Fibroblast of the conjunctiva (primary cell): ENCODE measurements around the gene BBOX1.

ENCODE experiments used
- DNase-seq: peaks from one replicate; pipeline ENCODE4 v3.0.0-alpha.2; 2010; ENCODE audit warnings: low read depth

The BBOX1 gene

DNA sequence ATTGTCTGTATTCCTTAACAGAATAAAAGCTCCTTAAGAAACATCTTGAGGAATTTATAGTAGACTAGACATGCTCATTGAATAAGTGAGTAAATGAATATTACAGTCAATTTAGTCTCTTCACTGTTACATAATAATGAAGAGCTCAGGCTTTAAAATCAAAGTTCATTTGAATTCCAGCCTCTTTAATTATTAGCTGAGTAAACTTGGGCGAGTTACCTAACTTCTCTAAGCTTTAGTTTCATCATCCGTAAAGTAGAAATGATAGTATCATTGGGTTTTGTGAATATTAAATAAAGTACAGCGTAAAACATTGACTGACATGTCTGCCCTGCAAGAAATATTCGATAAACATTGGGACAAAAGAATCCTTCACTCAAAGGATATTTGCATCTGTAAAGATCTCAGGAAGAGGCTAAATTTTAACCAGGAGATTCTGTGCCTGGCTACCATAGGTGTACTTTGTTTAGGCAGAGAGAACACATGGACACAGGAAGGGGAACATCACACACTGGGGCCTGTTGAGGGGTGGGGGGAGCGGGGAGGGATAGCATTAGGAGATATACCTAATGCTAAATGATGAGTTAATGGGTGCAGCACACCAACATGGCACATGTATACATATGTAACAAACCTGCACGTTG is 15.2 kb upstream of the BBOX1 start:
- no peak for DNase-seq

DNA sequence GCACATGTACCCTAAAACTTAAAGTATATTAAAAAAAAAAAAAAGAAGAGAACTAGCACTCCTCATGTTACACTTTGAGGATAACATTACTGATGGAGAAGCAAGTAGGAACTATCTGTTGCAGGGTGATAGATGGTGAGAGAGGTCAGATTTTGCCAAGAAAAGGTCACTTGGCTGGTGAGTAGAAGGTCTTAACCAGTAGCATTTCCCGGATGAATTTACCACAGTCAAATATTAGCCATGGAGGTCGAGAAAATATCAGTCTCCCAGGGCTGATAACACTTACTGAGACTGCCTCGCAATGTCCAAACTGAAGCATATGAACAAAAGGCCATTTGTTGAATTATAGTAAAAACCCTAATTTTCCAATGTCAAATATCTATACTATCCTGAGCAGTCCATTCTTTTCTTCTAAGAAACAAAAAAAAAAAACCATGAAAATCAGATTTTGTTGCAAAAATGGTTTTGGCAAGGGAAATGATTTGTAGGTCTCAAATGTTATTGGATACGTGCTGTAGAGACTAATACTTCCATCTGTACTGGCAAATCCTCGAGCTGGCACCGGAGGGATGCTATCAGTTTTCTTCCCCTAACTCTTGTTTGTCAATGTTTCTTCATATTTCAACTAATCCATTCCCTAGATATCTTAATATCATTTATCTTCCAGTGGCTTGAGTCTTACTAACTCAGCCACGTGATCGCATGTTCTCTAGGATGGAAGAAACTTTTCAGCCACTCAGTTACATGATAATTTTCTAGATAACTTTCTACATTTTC is 14.5 kb upstream of the BBOX1 start:
- DNase-seq: no peak

DNA sequence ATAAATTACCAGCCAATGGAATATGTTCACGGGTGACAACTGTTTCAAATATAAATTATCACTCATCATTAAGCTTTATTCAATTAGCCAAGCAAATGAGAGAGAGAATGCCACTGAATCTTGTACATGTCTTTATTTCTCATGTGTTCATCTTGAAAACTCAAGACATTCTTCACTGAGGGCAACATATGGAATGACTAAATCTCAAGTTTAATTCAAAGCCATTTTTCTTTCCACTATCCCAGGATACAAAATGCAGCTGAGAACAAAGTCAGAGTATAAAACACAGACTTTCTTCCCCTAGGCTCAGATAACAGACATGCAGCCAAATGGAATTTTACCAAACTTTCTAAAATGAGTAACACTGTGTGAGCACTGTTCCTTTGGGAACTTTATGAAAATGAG is 12.1 kb upstream of the BBOX1 start:
- peak; percentile 17 for DNase-seq

DNA sequence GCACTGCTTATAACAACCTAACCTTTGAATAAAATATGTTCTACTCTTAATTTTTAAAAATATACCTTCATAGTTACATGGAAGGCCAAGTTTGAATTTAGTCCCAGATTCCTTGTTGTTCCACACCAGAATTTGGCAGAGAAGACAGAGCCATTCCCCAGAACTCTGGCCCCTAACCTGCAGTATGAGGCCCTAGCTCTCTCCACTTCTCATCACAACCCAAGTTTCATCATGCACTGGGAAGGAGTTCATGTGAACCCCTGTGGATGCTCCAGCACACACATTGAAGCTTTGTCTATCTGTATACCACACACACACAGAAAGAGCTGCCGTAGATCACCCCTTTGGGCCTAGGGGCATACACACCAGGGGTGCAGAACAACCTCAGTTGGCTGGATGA is 10.6 kb upstream of the BBOX1 start:
- DNase-seq: no peak

DNA sequence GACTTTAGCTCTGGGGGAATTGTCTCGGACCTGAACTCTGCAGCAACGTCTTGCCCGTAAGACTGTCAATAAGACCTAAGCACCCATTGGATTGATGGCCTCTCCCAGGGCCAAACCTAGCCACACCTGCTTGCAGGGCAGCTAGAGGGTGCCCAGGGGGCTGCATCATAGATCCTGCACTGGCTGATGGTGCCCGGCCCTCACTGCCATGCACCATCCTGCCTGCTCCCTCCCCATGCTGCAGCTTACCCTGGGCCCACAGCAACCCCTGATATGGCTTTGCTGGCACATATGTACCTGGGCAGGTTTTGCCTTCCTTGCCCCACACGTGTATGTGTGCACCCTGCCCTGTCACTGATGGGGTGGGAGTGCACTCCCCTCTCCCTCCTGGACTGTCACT is 8.9 kb upstream of the BBOX1 start:
- DNase-seq: no peak

DNA sequence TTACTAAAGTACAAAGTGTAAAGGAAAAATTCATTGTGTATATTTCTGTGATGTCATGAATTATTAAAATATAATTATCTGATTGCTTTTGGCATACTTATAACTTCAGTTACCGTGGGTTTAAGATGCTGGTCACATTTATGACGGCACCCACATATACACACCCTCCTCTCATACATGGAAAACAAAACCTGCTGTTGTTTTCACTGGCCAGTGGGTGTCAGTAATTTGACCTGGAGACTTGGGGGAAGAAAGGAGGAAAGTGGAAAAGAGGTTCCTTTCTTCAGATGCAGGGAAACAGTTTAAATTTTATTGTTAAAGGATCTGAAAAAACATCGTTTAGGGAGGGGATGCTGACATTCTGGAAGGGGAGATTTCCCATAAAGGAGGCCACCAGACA is 742 bp upstream of the BBOX1 start:
- no peak for DNase-seq

DNA sequence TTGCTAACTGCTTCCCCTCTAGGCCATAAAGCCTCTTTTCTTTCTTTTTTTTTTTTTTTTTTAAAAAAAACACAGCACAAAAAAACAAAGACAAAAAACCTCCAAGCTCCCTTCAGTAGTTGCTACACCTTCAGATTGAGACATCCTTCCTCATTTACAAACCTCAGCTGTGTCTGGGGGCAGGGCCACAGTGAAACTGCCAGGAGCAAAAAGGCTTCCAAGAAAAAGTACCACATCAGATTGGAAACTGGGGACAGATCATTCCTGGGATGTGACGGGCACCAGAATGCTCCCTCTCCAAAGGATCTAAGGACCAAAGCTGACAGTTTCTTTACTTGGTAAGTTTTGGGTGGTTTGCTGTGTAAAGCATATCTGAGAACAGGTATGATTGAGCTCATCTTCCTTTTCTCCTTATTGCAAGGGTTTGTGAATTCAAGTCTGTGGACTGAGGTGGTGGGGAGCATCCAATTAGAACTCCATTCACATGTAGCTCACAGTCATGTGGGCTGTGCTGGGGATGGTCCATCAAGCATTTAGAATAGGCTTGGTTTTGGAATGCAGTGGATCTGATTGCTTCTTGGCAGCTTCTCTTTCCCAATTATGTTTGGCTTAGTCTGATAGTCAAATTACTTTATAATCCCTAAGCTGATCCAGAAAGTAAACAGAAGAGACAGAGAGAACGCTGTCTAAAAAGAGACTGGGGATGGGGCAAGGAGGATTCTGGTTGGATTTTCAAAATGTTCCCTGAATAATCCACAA is 705 bp downstream of the BBOX1 start:
- DNase-seq: no peak

DNA sequence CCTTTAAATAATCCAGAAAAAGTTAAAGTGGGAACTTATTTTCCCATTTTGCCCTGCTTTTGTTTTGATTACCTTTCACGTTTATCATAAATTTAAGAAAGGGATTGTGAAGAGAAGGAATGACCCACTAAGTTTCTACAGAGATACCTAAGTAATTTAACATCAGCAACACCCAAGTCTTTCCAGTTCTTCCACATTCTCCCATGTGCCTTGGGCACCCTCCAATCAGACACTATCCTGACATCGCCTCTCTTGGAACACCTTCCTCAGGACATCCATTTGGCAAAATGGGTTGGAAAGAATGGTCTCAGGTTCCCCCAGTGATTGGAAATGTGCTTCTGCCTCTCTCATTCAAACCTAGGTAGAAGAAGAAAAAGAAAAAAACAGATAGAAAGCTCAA is 6.3 kb downstream of the BBOX1 start:
- DNase-seq: no peak

DNA sequence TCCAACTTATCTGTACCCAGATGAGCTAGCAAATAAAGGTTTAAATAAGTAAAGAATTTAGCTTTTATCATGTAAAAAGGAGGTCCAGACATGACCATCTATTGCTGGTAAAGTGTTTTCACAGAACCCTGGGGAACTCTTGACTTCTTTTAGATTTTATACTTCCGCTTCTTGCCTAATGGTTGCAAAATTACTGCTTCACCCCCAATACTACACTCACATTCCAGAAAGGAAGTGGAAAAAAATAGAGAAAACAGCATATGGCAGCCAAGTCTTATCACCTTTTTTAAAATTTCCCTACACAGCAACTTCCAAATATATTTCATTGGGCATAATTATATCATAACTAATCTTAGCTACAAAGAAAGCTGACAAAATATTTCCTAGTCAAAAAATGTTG is 12.1 kb downstream of the BBOX1 start:
- DNase-seq: no peak

DNA sequence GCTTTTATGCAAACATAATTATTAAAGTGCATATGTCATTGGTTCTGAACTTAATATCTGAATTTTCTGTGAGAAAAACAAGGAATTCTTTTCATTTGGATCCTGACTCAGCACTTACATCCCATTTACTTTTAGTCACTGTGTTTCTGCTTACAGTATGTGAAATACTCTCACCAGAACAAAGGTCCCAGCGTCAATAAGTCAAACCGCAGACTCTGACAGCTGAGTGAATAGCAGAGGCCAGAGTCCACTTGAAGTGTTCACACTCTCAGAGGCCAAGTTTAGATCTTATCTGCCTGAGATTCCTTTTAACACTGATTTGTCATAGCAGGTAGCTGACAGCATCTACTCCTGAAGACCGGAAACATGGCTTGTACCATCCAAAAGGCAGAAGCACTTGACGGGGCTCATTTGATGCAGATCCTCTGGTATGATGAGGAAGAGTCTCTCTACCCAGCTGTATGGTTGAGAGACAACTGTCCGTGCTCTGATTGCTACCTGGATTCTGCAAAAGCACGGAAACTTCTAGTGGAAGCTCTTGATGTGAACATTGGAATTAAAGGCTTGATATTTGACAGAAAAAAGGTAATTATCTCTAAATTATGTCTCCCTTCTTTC is 14.6 kb downstream of the BBOX1 start:
- DNase-seq: peak; percentile 16

DNA sequence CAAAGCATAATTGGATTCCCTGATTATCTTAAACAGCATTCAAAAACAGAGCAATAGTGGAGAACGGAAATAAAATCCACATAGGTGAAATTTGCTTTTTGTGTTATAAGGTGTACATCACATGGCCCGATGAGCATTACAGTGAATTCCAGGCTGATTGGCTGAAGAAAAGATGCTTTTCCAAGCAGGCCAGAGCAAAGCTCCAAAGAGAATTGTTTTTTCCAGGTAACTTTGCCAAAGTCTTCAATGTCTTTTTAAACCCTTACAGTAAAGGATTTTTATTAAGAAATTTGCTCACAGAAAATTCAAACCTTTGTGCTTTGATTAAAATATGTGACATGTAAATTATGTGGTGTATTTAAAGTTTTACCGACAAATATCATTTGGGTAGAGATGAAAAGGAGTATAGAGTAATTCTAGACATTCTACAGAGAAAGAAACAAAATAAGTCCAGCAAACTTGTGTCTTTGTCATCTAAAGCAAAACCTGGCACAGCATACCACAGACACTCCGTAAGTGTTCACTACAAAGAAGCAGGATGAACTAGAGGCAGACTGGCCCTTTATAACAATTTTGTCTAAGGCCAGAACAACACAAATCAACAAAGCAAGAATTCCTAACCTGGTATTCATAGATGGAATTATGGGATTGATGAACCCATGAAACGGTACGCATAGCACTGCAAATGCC is 16.6 kb downstream of the BBOX1 start:
- no peak for DNase-seq

DNA sequence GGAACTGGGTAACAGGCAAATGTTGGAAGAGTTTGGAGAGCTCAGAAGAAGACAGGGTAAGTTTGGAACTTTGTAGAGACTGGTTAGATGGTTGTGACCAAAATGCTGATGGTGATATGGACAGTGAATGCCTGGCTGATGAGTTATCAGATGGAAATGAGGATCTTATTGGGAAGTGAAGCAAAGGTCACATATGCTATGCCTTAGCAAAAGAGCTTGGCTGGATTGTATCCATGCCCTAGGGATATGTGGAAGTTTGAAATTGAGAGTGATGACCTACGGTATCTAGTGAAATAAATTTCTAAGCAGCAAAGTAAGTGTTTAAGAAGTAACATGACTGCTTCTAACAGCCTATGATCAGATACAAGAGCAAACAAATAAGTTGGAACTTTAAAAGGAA is 17.8 kb downstream of the BBOX1 start:
- DNase-seq: no peak

DNA sequence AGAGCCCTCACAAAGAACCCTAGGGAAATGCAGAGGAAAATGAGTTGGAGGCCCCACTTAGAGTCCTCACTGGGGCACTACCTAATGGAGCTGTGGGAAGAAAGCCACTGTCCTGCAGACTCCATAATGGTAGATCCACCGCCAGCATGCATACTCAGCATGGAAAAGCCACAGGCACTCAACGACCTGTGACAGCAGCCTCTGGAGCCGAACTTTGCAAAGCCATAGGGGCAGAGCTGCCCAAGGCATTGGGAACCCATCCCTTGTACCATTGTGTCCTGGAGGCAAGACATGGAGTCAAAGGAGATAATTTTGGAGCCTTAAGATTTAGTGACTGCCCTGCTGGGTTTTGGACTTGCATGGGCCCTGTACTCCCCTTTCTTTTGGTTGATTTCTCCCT is 18.8 kb downstream of the BBOX1 start:
- no peak for DNase-seq

DNA sequence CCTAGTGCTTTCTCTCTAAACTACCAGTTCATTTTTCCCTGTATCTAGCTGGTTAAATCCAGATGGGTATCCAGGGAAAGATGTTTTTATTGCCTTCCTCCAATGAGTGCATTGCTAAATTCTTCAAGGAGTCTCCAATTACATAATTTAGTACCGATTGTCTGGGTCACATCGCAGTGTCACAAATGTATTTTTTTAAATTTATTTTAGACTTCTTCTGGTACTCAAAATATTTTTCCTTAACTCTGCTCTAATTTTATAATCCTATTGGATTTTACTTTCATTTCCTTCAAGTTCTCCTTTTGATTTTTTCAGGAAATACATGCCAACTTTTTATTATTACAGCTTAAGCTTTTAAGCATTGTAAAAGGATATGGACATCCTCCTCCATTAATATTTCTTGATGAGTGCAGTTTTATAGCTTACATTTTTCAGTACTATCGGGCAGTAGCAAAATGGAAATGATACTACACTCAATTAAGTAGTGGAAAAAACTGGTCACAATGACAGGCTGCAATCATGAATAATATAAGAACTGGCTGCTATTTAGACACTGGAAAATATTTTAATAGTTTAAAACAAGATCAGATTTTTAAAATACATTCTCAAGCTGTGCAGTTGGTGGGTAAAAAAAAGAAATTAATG is 20.3 kb downstream of the BBOX1 start:
- no peak for DNase-seq

DNA sequence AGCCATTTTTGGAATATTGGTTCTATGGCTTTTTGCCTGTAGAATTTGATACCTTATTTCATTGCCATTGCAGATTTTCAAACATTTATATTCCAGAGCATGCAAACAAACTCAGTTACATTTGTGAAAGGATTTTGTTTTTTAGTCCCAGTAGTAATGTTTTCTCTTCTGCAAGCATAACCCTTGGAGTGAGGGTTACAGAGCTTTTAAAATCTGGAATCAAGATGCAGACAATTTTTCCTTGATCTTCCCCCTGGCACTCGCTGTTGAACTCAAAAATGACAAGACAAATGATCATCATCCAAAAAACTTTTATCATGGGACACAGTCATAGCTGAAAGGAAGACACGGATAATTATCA is 20.8 kb downstream of the BBOX1 start:
- no peak for DNase-seq

DNA sequence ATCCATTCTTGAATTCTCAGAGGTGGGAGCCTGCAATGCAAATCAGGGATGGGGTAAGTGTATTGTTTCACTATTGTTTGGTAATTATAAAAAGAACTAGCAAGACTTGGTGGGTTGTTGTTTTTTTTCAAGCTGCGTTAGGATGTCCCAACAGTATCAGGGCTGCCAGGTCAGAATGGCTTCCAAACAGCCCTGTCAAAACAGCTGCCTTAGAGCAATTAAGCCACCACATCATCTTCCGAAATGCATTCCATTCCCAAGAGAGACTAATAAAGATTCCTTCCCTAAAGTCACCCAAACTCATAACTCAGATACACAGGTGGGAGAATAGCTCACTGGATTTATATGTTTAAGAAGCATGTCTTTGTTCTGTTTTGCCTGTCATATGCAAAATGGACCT is 23.5 kb downstream of the BBOX1 start:
- no peak for DNase-seq

DNA sequence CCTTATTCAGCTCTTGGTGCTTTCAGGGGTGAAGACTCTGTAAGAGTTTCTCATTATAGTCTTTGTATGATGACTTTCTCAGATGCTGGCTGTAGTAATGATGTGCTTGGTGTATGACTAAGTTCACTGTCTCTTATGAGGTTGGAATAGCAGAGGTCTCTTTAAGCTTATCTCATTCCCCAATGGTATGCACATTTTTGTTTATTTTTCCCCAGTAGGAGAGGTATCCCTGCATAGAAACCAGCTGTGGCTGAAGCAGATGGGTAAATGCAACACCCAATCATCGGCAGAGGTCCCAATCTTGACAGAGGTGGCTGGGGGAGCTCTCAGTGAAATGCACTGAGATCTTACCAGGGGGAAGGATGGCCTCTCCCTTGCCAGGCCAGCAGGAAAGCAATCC is 34.6 kb downstream of the BBOX1 start:
- DNase-seq: no peak

DNA sequence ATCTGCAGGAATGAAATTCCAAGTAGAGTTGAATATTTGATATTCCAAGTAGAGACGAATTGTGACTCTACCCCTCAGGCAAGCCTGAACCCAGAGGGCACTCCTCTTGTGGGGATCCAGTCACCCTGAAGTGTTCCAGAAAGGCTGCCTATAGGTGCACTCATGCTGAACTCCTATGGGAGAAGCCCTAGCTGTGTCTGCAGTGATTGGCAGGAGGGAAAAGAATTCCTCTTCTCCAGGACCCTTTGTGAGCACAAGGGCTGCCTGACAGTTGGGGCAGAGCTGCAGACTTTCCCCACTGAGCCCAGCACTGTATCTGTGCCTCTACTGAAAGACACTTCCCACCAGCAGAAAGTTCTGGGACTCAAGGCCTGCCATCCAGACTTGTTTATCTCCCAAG is 35.0 kb downstream of the BBOX1 start:
- DNase-seq: no peak

DNA sequence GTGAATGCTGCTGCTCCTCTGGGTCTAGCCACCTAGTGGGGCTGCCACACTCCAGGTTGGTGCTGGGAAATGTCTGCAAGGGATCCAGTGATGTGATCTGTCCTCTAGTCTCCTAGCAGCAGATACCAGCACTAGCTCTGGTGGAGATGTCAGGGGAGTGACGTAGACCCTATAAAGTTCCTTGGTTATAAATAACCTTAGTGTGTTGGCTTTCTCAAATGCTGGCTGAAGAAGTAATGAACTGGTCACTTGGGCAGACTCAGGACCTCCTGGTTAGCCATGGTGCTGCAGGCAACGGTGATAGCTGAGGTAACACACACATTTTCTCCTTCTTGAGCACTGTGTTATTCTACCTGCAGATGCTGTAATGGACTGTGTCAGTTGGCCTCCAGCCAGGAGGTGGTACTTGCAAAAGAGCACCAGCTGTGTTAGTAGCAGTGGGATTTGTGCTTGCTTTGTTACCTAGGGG is 35.5 kb downstream of the BBOX1 start:
- no peak for DNase-seq

DNA sequence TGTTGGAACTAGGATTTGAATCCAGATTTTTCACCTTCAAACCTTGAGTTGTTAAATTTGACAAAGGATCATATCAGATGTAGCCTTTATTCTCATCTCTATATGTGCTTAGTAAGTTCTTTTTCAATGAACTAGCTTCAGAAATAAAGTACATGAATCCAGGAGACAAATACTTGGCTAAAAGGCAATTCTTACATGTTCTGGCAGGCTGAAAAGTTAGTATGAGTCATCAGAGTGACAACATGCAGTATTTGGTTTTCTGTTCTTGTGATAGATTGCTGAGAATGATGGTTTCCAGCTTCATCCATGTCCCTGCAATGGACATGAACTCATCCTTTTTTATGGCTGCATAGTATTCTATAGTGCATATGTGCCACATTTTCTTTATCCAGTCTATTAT is 40.4 kb downstream of the BBOX1 start:
- no peak for DNase-seq

DNA sequence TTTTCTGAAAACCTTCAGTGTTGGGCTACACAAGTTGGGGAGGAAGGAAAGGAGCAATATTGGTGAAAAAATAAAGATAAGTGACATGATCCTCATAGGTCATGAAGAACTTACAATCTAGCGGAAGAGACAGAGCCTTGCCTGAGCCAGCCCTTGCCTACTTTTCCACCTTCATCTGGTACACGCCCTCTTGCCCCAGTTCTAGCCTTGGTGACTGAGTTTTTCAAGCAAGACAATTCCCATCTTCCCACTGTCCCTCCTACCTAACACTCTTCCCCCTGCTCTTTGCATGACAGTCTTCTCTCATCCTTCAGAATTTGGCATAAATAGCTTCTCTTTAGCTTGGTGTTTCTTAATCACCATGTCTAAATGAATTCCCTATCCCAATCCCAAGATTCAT is 42.6 kb downstream of the BBOX1 start:
- no peak for DNase-seq

DNA sequence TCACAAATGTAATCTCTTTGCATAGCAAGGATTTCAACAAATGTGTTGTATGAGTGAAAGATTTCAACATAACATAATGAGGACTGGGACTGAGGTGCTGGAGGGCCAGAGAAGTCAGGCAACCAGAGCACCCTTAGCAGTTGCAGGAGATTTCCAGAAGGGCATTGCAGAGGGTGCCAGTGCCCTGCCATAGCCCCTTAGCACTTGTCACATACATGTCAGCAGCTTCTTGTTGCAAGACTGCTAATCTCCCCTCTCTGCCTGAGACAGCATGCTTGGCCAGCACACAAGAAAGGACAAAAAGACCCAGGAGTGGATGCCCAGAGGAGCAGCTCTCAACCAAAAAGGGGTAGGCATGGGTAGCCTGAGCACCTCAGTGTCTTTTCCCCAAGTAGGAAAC is 43.2 kb downstream of the BBOX1 start:
- no peak for DNase-seq
